ENCODE results near the gene PXK. TPM values are rescaled to one million over a fixed set of nuclear protein-coding genes. Genes with fewer than 3 reads are reported as not detected.

PXK gene
- total RNA-seq, 1 donor from 2014 or later: 38.2 TPM

GRCh38 chr3:58441514-58442450 lies 109.1 kb downstream of the PXK start:
- intact Hi-C loops (cut with micrococcal nuclease): no loop called here

GRCh38 chr3:58452176-58452575 lies 119.5 kb downstream of the PXK start:
- intact Hi-C loops (cut with micrococcal nuclease): no loop called here

GRCh38 chr3:58459160-58459559 lies 126.5 kb downstream of the PXK start:
- intact Hi-C loops (cut with micrococcal nuclease): no loop called here

GRCh38 chr3:58462829-58463180 lies 130.1 kb downstream of the PXK start:
- intact Hi-C loops (cut with micrococcal nuclease): loop anchor here (1.0 kb wide), 3 partner anchors 8 to 69 kb away; no protein-coding TSS in a partner anchor

DNA sequence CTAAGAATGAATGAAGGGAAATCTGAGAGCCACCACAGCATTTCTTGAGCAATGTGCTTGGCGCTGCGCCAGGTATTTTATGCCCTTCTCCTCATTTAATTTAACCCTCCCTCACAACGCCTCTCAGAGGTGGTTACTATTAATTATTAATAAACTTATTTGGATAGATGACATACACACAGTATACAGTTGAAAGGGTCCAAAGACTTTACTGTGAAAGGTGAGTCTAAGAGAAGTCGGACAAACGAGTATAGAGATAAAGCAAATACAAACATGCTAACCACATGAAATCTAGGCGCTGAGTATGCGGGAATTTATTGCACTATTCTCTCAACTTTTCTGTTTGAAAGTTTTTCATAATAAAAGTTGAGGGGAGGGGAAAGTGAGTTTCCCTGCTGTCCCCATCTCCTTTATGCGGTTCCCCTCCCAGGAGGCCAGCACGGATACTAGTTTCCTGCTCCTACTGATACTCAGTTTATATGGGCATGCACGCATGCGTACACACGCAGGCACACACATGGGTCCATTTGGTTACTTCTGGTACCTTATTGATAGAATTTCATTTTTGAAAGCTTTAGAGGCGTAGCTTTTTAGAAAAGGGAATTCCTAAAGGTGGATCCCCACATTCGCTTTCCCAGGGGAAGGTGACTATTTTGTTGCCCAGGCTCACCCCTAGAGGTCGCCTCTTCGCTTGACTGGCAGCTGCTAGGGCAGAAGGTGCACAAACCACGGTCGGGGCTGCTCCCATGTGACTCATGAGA lies 130.7 kb downstream of the PXK start:
- intact Hi-C loops (cut with micrococcal nuclease): loop anchor here (1.0 kb wide), 3 partner anchors 8 to 69 kb away; no protein-coding TSS in a partner anchor

DNA sequence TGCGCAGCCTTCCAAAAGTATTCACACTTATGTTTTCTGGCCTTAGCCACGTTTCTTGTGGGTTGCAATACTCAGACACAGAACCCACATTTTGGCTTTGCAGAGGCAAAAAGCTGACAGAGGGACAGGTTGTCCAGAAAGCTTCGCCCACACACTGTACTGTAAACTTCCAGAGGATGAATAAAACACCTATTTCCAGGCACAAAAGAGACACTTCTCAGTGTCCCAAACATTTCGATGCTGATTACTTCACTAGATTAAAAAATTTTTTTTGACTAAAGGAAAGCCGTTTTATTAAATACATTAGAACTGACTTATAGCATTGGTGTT lies 131.2 kb downstream of the PXK start:
- intact Hi-C loops (cut with micrococcal nuclease): loop anchor here (1.0 kb wide), 3 partner anchors 7 to 68 kb away; no protein-coding TSS in a partner anchor

DNA sequence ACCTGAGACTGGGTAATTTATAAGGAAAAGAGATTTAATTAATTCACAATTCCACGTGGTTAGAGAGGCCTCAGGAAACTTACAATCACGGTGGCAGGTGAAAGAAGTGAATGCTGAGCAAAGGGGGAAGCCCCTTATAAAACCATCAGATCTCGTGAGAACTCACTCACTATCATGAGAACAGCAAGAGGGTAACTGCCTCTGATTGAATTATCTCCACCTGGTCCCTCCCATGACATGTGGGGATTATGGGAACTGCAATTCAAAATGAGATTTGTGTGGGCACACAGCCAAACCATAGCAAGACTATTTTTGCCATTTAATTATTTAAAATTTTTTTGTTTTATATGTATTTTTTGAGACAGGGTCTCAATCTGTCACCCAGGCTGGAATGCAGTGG lies 132.2 kb downstream of the PXK start:
- intact Hi-C loops (cut with micrococcal nuclease): no loop called here

DNA sequence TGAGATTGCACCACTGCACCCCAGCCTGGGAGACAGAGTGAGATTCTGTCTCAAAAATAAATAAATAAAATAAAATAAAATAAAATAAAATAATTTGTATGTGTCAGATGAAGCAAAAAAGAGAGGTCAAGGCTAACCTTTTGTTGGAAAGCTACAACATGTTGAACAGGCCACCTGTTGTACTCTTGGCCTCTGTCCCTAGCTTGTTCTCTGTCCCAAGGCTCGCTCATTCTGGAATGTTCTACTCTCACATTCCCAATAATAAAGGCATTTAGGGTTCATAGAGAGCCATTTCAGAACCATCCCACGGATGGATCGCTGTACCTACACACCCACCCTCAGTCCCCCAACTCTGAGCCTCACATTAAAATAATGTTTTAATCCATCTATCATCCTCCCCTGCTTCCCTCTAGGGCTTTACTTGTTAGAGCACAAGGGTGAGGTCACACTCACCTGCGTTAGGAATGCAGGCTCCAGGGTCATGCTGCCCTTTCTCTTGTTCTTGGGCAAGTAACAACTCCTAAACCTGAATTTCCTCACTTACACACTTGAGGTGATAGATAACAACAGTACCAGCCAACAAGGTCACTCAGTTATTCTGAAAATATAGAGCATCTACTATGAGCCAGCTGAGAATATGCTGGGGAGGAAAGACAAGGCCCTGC lies 134.3 kb downstream of the PXK start:
- intact Hi-C loops (cut with micrococcal nuclease): no loop called here

GRCh38 chr3:58469096-58469495 lies 136.4 kb downstream of the PXK start:
- intact Hi-C loops (cut with micrococcal nuclease): no loop called here

GRCh38 chr3:58470363-58471024 lies 137.8 kb downstream of the PXK start:
- intact Hi-C loops (cut with micrococcal nuclease): loop anchor here (1.0 to 2.0 kb wide), 4 partner anchors 7 to 62 kb away; partner anchors contain the start of genes KCTD6 and PDHB

- intact Hi-C loops (cut with micrococcal nuclease): loop anchor here (1.0 to 2.0 kb wide), 4 partner anchors 8 to 62 kb away; partner anchors contain the start of genes KCTD6 and PDHB
These were observed 138.6 kb downstream of the PXK start for GRCh38 chr3:58471025-58471887.

DNA sequence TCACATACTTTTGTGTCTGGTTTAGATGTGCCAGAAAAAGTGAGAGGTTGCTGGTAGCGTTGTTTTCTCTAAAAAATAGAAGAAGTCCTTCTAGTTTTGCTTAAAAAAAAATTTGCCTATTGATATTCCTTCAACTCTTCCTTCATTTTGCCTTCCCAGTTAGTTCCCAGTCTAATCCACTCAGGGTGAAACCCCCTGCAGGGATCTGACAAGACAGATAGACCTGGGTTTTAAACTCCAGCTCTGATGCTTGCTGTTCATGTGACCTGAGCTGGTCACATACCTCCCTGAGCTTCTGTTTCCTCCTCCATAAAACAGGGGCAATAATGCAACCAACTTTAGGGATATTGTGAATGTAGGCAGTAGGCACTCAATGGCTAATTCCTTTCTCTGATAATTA lies 140.6 kb downstream of the PXK start:
- intact Hi-C loops (cut with micrococcal nuclease): no loop called here

- intact Hi-C loops (cut with micrococcal nuclease): no loop called here
These were observed 141.7 kb downstream of the PXK start for GRCh38 chr3:58474348-58474911.

- intact Hi-C loops (cut with micrococcal nuclease): no loop called here
These were observed 142.4 kb downstream of the PXK start for GRCh38 chr3:58474967-58475578.

Other genes starting within 250 kb of the PXK start
- gene DNASE1L3, start 121.9 kb upstream of the PXK start, total RNA-seq: not detected in 2 replicates
- 8.5 and 10.1 TPM in 2 replicates for gene ABHD6, start 95.1 kb upstream of the PXK start, total RNA-seq
- gene RPP14, start 26.6 kb upstream of the PXK start, total RNA-seq: 16.9 and 18.2 TPM in 2 replicates
- 7.3 and 10.4 TPM in 2 replicates for gene HTD2, start 26.4 kb upstream of the PXK start, total RNA-seq
- gene PDHB, start 100.9 kb downstream of the PXK start, total RNA-seq: 60.1 and 64.4 TPM in 2 replicates
- 8.7 and 10.7 TPM in 2 replicates for gene KCTD6, start 159.2 kb downstream of the PXK start, total RNA-seq
- not detected in 2 replicates for gene ACOX2, start 204.3 kb downstream of the PXK start, total RNA-seq
- gene FAM107A, start 244.5 kb downstream of the PXK start, total RNA-seq: not detected in 2 replicates

All from T-helper 2 cell treated with Interferon-gamma antibody and Interleukin-4, amounts not matched to agents 100 ng/mL and 5 ng/mL, for 36 hours (primary cell).